Measurements from ENCODE around the gene AHNAK2.

Gene AHNAK2

DNA sequence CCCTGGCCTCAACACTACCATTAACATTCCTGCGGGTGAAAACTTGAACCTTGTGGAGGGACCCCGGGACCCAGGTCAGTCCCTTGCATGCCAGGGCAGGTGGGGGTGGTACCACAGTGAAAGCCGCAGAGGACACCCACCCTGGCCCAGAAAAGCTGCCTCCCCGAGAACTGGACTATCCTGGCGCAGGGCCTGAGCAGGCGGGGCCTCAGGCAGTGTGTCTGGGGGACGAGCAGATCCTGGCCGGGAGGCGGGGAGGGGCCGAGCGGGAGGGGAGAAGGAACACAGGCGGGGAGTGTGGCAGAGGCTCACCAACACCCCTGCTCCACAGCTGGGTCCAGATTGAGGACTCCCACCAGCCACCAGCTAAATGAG, 10.0 kb downstream of the AHNAK2 start:
- H3K27ac ChIP-seq: no peak overlapping the region

DNA sequence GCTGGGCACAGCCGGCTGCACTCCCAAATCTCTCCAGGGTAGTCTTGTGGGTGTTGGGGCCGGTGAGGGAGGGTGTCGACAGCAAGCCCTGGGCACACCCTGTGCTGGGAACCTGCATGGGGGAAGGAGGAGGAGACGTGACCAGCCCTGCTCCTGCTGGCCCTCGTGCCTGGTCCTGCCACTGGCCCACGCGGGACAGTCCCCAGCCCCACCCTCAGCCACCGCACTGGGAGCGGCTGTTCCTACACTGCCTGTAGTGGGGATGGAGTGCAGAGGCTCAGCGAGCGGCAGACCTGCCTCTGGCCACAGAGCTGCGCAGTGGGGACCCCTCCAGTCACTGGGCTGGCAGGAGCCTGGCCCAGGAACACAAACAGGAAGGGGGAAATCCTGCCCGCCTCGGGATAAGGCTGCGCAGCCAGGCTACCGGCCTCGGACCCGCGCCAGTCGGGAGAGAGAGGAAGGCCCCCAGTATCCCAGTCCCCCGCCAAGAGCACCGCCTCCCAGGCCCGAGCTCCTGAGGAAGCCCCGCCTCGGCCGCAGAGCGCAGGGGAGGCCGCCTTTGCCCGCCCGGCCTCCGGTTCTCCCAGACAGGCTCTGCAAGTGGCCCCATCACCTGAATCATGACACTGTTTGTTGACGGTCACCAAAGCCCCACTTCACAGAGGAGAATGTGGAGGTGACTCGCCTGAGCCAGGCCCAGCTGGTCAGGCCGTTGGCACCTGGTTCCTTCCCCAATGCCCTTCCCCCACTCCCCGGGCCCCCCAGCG, 10.6 kb downstream of the AHNAK2 start:
- H3K27ac ChIP-seq: no peak overlapping the region
- TF ChIP-seq, protein P1, sequence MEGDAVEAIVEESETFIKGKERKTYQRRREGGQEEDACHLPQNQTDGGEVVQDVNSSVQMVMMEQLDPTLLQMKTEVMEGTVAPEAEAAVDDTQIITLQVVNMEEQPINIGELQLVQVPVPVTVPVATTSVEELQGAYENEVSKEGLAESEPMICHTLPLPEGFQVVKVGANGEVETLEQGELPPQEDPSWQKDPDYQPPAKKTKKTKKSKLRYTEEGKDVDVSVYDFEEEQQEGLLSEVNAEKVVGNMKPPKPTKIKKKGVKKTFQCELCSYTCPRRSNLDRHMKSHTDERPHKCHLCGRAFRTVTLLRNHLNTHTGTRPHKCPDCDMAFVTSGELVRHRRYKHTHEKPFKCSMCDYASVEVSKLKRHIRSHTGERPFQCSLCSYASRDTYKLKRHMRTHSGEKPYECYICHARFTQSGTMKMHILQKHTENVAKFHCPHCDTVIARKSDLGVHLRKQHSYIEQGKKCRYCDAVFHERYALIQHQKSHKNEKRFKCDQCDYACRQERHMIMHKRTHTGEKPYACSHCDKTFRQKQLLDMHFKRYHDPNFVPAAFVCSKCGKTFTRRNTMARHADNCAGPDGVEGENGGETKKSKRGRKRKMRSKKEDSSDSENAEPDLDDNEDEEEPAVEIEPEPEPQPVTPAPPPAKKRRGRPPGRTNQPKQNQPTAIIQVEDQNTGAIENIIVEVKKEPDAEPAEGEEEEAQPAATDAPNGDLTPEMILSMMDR (conservative IDR thresholded peaks at IDR 0.05): no peak

More for the DNA sequence above, 10.0 kb downstream of the AHNAK2 start:
- TF ChIP-seq, protein P1 (conservative IDR thresholded peaks at IDR 0.05): no peak

DNA sequence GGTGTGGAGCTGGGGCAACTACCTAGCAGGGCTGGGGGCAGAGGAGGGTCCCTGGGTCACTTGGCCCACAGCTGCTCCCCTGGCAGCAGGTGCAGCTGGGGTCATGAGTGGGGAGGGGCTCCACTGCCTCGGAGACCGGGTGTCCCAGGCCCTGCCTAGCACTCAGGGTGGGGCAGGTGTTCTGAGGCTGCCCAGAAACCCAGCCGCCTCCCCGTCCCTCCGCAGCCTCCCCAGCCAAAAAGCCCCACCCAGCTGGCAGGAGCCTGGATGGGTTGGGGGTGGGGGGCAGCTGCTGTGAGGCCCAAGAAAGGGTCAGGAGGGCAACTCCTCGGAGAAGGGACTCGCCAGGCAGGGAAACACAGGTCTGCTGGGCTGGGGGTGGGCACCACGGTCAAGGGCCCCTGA, 11.2 kb downstream of the AHNAK2 start:
- no peak overlapping the region for H3K27ac ChIP-seq

DNA sequence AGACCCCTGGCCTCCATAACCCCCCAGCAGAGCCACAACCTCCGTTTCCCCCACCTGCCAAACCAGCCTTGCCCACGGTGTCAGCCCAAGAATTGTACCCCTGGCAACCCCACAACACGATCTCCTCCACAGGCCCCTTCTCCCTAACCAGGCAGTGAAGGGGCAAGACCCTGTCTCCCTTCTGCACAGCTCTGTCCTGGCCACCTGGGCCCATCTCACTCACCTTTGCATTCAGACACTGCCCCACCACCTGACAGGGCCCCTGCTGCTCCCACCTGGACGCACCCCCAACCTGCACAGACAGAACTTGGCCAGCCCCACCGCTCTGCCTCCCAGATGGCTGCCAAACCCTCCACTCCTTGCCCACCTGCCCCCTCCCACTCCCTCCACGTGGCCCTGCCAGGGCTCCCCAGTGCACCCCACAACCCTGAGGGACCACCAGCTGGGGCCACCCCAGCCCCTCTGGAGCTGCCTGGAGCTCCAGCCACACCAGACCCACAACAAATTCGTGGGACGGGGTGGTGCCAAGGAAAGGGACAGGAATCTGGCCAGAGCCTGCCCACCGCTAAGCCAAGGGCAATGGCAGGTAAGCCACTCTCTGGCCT, 11.8 kb downstream of the AHNAK2 start:
- TF ChIP-seq, protein P1 (conservative IDR thresholded peaks at IDR 0.05): no peak
- H3K27ac ChIP-seq: no peak overlapping the region

More for the DNA sequence above, 11.2 kb downstream of the AHNAK2 start:
- TF ChIP-seq, protein P1 (conservative IDR thresholded peaks at IDR 0.05): no peak

DNA sequence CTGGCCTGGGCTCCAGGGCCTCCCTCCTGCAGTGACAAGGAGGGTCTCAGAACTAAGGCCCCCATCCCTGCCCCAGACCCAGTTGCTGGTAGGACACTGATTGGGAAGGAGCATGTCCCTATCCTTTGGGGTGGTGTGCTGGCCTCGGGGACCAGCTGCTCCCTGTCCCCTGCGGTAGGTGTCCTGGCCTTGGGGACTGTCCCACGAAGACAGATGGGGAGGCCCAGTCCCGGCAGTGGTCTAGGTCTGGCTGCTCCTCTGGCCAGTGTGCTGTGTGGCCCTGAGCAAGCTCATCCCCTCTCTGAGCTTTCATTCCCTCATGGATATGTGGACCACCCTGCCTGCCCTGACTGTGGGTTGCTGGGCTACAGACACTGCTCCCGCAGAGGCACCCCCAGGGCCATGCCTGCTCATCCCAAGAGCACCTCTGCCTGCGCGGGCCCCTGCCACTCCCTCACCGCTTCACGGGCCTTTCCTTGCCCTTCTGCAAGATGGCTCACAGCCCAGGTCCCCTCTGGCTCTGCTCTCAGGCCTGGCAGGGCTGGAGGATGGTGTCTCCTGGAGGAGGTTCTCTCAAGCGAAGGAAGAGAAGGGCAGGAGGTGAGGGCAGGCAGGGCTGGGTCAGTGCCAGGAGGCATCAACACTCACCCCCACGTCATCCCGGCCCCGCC, 12.5 kb downstream of the AHNAK2 start:
- no peak overlapping the region for H3K27ac ChIP-seq
- TF ChIP-seq, protein P1 (conservative IDR thresholded peaks at IDR 0.05): no peak

DNA sequence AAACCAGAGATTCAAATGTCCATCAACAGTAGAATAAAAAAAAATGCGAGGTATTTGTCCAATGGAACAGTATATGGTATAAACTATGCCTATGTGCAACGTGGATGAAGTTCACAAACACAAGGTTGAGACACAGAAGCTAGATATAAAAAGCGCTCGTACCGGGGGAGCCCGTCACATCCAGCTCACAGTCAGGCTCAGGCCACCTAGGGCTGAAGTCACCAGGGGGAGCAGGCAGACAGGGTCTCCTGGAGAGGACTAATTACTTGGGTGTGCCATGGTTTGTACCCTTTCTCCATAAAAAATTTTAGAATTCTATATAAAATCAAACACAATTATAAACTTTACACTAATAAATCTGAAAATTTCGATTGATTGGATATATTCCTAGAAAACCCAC, 13.6 kb downstream of the AHNAK2 start:
- no peak overlapping the region for H3K27ac ChIP-seq
- TF ChIP-seq, protein P1 (conservative IDR thresholded peaks at IDR 0.05): no peak

Data from VCaP (cell line).